Central memory CD4-positive, alpha-beta T cell (primary cell): ENCODE data around the gene SCLY.

Experiments used
- DNase-seq: peaks from one replicate; pipeline ENCODE4 v3.0.0; 2022

Gene SCLY

GRCh38 chr2:238077292-238077691, 16.5 kb downstream of the SCLY start:
- DNase-seq = no peak

- no peak for DNase-seq
Observed at GRCh38 chr2:238079874-238080327, 19.1 kb downstream of the SCLY start.

DNA sequence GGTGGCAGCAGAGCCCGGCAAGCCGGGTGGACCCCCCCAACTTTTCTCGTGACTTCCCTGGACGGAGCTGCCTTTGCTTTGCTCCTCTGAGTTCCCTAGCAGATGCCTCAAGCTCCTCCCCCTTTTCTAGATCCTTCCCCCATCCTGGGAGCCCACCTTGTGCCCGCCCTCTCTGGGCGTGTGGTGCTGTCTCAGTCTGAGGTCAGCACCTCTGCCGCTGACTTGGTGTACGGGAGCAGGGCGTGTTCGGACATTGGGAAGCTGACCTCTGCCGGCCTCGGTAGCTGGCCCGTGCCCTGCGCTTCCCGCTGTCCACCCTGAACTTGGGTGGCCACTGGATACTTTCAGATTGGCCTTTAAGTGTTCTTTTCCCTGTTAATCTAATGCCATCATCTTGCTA, 19.7 kb downstream of the SCLY start:
- DNase-seq = no peak

DNA sequence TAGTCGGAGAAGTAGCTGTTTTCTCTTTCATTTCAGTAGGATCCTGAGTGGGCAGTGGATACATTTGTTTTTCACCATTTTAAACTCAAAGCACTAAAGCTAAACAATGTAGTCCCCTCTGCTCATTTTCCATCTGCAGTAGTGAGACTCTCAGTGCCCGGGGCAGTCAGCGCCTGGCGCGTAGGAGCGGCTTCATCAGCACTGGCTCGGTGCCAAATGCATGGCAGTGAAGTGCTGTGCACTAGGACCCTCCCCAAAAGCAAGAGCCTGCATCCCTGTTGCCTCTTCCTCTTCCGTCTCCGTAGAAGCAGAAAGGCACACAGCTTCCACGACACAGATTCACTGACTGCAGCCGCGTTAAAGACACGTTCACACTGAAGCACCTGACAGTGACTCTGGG, 20.3 kb downstream of the SCLY start:
- no peak for DNase-seq

DNA sequence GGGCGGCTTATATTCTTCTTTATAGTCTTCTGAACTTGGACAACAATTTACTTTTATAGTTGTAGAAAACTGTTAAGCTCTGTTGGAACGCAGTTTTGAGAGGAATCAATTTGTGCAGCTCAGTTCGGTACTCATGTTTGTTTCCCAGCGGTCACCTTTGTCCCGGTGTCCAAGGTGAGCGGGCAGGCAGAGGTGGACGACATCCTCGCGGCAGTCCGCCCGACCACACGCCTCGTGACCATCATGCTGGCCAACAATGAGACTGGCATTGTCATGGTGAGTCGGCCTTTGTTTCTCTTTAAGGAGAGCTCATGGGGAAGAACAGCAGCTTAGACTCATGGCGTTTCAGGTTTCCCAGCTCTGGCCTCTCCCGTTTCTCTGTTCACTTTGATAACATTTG, 20.8 kb downstream of the SCLY start:
- no peak for DNase-seq

DNA sequence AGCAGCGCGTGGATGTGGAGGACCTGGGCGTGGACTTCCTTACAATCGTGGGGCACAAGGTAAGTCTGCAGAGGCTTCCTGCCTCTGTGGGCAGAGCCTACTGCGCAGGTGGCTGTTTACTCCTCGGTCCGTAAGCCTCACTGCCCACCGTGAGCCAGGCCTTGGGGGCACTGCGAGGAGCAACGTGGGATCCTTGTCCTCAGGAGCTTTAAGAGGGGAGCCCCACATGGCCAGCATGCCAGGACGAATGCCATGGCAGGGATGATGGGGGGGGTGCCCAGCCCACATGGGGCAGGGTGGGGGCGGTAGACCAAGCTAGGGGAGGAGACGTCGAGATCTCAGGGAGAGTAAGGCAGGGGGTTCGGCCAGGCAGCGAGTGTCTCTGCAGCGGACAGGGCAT, 21.4 kb downstream of the SCLY start:
- DNase-seq = no peak

- no peak for DNase-seq
Observed at GRCh38 chr2:238082827-238083226, 22.0 kb downstream of the SCLY start.

GRCh38 chr2:238083919-238084318, 23.1 kb downstream of the SCLY start:
- DNase-seq = no peak

GRCh38 chr2:238084761-238085160, 24.0 kb downstream of the SCLY start:
- DNase-seq = no peak

DNA sequence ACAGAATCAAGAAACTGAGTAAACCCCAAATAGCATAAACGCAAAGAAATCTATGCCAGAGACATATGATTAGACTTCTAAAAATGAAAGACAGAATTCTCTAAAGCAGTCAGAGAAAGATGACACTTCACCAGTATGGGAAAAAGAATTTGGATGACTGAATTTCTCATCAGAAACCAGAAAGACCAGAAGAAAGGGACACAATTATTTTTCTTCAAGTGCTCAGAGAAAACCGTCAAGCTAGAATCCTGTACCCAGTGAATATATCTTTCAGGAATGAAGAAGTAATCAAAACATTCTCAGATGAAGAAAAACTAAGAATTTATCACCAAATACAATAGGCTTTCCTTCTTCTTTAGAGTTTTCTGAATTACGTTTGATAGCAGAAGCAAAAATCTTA, 25.1 kb downstream of the SCLY start:
- no peak for DNase-seq

DNA sequence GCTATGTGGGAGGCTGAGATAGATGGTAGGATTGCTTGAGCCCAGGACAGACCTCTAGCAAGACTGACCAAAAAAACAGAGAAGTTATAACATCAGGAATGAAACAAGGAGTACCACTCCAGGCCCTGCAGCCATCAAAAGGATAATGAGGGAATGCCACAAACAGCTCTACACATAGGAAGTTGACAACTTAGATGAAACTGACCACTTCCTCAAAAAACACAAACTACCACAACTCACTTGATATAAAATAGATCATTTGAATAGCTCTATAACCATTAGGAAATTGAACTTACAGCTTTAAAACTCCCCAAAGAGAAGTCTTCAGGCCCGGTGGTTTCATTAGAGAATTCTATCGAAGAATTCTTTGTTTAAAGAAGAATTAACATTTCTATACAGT, 26.4 kb downstream of the SCLY start:
- no peak for DNase-seq

DNA sequence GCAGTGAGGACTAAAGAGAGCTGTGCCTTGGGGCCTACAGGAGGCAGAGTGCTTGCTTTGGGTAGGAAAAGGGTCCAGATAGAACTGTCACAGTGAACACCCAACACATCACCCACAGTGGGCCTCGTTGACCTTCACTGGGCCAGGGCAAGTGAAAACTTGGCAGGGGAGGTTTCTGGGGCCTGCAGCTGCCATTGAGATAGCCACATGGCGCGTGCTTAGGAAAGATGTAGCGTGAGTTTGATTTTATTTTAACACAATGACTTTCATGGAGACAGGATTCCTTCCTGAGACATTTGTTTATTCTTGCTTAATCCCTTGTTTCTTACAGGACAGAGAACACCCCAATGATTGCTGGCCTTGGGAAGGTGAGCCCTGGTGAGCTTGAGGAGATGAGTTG, 30.1 kb downstream of the SCLY start:
- no peak for DNase-seq

DNA sequence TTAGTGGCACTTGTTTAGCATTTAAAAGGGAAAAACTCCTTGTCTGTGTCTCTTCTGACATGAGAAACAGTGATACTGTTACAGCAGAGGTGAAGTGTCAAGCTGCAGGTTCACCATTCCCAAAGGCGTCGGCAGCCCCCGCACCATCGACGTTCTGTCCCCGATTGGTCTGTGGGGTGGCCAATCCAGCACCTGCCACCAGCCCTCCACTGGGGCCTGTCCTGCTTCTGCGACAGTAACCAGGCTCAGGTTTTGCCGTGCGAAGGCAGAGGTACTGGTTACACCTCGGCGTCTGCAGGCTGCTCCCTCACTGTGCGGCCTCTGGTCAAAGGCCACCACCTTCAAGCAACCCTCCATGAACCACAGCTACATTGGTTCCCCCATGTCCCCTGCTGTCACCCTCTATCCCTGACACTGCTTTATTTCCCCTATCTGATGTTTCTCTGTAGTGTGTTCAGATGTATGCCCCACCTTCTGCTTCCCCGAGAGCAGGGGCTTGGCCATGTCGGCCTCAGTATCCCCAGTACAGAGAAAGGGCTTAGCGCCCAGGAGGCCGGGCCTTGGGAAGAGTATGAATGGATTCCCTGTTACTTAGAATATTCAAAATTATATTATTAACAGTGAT, 30.7 kb downstream of the SCLY start:
- no peak for DNase-seq

GRCh38 chr2:238092486-238093035, 31.8 kb downstream of the SCLY start:
- no peak for DNase-seq

DNA sequence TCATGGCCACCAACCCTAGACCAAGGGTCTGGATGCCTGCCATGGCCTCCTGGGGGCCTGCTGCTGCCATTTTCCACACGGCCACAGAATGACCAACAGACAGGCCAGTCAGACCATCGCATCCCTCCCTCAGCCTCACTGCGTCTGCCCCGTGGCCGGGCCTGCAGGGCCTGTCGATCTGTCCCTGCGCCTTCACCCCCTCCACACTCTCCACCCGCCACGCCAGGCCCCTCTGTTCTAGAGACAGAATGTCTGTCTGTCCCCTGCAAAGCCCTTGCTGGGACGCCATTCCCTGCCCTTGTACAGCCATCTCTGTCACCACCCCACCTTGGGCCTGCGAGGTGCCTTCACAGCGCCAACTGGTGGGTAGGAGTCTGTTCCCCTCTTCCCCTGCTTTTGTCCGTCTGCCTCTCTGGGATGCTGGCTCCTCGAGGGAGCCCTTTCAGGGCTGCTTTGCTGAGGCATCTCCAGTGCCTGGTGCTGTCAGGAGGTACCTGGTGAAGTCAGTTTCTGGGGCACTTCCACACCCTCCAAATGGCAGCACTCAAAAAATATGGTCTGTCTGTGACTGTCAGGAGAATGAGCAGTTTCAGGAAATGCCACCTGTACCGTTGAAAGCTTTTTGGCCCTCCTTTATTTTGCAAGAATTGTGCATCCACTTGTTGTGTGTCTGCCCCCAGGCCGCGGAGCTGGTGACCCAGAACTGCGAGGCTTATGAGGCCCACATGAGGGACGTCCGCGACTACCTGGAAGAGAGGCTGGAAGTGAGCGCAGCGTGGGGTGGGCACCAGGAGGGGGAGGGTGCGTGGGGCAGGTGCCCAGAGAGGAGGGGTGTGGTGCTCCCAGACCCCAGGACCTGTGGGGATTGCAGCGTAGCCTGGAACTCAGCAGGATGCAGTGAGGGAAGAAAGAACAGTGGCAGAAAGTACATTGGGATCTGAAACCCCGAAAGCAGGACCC, 32.7 kb downstream of the SCLY start:
- no peak for DNase-seq

- DNase-seq = no peak
Observed at GRCh38 chr2:238094438-238095022, 33.7 kb downstream of the SCLY start.

DNA sequence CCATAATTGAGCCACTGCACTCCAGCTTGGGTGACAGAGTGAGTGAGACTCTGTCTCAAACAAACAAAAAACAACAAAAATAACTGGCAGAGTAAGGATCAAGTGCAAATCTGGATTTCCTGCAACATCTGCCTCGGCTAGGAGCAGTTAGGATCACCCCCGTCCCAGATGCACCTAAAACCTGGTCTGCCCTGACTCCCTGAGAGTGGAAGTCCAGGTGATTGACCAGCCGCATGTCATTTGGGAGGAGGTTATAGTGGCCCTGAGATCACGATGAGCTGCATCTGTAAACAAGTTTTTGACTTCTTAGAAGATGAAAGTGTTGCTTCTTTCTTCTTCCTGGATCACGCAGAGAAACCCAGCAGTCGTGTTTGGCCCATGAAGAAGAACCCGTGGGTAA, 34.3 kb downstream of the SCLY start:
- no peak for DNase-seq

DNA sequence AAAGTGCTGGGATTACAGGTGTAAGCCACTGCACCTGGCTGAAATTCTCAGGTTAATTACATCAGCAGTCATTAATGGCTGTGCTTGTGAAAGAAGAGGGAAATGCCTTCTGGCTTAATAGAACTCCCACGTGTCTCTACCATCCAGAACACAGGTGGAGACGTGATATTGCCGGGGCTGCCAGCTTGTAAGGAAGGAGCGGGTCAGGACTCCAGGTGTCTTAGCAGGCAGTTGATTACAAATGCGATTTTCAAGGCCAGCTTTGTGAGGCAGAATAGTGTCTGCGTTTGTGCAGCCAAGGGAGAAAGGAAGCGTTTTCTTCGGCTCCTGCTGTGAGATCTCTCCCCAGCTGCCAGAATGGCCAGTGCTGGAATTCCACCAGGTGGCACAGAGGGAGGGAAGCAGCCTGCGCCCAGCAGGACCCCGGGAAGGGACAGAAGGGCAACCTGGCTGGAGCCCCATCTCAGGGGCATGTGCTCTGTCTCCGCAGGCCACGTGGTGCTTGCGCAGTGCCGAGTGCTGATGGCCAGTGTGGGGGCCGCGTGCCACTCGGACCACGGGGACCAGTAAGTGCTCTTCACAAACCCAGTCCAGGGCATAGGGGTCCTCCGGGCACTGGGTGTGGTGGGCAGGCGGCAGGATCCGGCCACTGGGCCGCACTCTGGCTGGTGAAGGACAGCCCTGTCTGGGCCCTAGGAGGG, 35.7 kb downstream of the SCLY start:
- DNase-seq = no peak

DNA sequence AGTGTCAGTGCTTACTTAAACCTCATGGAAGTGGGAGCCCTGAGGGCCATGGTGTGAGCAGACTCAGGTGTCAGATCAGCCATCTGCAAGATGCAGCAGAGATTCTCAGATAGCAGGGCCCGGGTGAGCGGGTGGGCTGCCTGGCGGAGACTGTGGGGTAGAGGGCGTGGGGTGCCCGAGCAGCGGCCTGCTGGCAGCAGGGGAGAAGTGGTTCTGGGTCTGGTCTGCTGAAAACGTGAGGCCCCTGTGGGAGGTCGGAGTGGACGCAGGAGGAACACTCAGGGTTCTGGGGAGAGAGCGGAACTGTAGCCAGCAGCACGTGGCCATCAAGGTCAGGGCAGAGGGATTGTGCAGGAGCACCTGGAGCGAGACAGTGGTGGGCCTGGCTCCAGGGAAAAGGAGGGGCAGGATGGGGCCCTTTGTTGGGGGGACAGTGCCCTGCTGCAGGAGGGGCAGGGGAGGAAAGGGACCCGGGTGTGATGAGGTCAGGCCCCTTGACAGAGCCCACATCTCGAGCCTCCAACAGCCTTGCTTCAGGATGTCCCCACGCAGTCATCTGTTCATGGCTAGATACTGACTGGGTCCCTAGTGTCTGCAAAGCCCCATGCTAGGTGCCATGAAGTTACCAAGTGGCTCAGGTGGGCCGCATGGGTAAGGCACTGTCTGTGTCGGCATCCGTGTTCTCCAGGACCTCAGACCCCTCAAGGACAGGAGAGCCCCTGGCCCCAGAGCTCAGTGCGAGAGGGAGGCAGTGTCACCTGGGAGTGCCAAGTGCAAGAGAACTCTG, 36.6 kb downstream of the SCLY start:
- DNase-seq = no peak

- peak; percentile 16 for DNase-seq
Observed at GRCh38 chr2:238097988-238098871, 37.4 kb downstream of the SCLY start.
